NCI-H82 treated with DMSO at 0.1 percent for 48 hours (cell line): Measurements from ENCODE around the gene BOK.
A peak's percentile ranks its signal among the peaks of the same experiment; 100 is the strongest.

Source experiments
- DNase-seq: peaks from one replicate; lab custom pipeline; 2025; ENCODE audit not compliant: unreplicated experiment; lab: John Stamatoyannopoulos, UW

BOK gene

GRCh38 chr2:241598061-241598460, 39.5 kb downstream of the BOK start:
- no peak for DNase-seq

DNA sequence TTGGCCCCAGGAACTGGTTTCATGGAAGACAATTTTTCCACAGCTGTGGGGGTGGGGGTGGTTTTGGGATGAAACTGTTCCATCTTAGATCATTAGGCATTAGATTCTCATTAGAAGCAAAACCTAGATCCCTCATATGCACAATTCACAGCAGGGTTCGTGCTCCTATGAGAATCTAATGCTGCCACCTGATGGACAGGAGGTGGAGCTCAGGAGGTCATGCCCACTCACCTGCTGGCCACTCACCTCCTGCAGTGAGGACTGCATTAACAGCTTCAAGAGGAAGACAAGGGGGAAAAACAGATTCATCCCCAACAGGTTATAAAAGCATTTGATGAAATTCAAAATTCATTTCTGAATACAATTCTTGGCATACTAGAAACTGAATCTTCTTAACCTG, 39.9 kb downstream of the BOK start:
- no peak for DNase-seq

DNA sequence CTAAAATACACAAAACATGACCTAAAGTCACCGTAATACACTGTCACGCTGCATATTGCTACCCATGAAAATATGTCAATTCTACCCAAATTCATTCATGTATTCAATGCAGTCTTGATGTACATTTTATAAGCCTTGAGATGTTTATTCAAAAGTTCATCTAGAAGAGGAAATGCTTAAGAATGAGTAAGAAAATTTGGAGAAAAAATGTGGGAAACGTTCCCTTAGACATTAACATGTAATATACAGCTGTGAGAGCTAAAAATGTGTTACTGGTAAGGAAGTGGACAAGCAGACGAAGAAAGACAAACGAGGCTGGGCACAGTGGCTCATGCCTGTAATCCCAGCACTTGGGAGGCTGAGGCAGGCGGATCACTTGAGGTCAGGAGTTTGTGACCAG, 41.1 kb downstream of the BOK start:
- DNase-seq = no peak

GRCh38 chr2:241601841-241602240, 43.3 kb downstream of the BOK start:
- no peak for DNase-seq

DNA sequence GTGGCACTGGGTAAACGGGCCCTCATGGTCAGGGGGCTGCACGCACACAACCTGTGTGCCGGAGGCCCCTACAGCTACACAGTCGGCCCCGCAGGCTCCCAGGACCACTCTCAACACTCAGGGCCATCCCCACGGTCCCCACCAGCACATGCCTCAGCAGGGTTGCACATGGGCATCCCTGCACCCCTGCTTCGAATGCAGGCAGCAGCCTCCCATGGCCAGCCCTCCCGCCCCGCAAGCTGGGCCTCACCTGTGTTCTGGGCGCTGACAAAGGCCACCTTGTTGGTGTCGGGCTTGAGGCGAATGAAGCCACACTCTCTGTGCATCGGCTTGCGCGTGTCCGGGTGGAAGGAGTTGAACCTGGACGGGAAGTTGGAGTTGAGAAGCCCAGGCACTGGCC, 44.2 kb downstream of the BOK start:
- DNase-seq = no peak

DNA sequence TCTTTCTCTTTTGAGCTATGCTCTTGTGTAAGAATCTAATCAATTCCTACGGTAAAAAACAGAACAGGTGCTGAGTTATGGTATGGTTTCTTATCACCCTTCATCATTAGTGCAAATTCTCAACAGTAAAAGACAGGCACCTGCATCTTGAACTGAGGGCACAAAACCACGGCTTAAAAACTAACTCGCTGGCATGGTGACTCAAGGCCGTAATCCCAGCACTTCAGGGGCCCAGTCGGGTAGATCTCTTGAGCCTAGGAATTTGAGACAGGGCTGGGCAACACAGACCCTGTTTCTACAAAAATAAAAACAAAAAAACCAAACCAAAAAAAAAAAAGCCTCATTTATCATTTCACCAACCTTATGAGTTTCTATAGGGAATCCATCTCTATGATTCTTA, 45.1 kb downstream of the BOK start:
- no peak for DNase-seq

DNA sequence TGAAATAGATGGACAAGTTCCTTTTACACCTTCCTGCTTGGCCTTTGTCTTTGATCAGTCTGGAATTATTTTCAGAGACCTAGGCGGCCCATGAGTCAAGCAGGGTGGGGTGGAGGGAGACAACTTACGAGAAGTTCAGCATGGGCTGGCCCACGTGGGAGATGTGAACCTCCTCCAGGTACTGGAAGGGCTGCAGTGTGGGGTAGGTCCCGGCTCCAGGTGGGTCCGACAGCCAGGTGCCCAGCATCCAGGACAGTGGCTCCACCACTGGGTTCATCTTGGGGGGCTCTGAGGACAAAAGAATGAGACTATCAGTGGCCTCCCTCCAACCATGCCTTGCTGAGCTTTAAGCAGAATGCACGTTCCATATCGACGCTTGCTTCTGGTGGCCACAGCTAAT, 47.6 kb downstream of the BOK start:
- DNase-seq = no peak

GRCh38 chr2:241607162-241607885, 48.8 kb downstream of the BOK start:
- DNase-seq = no peak

GRCh38 chr2:241608881-241609280, 50.3 kb downstream of the BOK start:
- no peak for DNase-seq

GRCh38 chr2:241609859-241610793, 51.6 kb downstream of the BOK start:
- DNase-seq = peak; percentile 37

- no peak for DNase-seq
Measured at GRCh38 chr2:241611062-241611461, 52.5 kb downstream of the BOK start.

GRCh38 chr2:241612156-241613016, 53.8 kb downstream of the BOK start:
- DNase-seq = no peak

DNA sequence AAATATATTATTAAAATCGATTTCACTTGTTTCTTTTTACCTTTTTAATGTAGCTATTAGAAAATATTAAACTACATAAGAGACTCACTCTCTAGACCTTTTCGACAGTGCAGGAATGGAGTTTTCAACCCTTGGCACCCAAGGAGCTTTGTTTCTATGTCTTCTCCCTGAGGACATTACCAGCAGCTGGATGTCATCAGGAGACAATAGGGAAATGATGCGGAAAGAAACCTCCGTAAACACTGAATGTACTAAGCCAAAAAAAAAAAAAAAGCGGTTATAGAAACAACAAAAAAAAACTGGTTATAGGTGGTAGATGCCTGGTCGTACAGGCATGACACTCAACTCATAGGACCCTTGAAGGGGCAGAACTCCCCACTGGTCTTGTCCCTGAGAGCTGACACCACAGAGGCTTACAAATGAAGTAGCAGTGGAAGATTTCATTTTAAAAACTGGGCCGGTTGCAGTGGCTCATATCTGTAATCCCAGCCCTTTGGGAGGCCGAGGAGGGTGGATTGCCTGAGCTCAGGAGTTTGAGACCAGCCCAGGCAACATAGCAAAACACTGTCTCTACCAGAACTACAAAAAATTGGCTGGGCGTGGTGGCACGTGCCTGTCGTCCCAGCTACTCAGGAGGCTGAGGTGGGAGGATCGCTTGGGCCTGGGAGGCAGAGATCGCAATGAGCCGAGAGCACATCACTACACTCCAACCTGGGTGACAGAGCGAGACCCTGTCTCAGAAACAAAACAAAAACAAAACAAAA, 54.7 kb downstream of the BOK start:
- DNase-seq = no peak

- no peak for DNase-seq
Measured at GRCh38 chr2:241615041-241615440, 56.5 kb downstream of the BOK start.

DNA sequence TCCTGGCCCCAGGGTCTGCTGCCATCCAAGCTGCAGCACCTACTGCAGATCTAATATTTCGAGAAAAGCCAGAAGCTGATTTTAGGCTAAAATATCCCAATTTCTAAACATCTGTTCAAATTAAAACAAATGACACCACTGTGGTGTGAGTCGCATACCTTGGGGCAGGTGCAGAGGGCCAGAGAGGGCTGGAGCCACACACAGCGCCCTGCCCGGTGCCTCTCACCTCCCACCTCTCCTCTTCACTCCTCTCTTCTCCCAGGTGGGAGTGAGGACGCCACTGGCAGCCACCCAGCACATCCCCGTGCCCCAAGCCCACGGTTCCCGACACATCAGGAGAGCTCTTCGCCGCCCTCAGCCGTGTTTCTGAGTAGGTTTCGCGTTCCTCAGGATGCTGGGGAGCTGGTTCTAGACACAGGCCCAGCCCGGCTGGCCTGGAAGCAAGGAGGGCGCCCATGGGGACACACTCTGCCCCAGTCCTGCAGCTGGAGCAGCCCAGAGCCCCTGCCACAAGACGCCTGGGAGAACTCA, 57.0 kb downstream of the BOK start:
- DNase-seq = no peak

GRCh38 chr2:241616168-241617125, 57.9 kb downstream of the BOK start:
- DNase-seq = no peak

DNA sequence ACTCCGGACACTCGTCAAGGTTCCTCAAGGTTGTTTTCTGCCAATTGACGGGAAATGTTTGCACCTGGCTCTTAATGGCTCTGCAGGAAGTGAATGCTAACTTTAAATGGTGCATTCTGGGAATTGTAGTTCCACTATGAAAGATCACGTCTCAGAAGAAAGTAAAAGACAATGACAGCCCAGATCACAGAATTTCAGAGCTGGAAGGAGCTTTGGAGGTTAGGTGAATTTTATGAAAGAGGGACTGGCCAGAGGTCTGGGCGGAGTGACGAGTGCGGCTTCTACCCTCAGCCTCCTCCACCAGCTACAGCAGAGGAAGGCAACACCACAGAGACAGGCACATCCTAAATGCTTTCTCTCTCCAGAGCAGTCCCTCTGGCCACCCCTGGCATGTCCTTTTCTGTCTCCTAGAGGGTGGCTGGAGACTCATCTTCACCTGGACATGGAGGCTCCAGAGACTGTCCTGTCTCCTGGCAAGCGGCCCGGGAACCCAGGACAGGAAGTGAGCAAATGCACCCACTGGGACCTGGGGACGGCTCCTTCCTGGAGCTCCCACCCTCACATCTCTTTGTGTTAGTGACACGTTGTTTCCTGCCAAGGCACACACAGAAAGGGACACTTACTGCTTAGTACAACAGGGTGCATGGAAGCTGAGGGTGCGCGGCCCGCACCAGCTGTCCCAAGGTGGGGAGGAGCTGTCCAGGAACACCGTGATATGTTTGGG, 59.0 kb downstream of the BOK start:
- no peak for DNase-seq

DNA sequence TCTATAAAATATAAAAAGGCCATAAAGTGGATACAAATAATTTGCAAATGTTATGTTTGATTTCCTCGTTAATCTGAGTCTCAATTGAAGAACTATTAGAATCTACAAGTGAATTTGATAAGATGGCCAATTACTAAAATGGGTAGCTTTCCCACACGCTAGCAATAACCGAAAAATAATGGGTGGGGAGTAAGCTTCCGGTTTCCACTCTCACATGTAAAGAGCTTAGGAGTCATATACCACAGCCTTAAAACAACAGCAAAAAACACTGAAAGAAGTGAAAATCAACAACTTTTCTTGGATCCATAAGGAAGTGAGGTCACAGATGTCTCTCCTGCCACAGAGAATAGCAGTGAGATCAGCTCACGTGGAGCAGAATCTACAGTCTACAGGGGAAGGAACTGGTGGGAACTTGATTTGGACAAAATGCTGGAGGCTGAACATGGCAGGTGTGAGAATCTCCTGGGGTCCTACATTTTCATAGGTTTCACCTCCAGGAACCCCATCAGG, 59.8 kb downstream of the BOK start:
- no peak for DNase-seq
